HepG2 (cell line): Measurements from ENCODE around the gene AMPD2. TPM values are rescaled to one million over a fixed set of nuclear protein-coding genes. Genes with fewer than 3 reads are reported as not detected.

Source experiments
- DPF2 ChIP-seq: sonication (generic); formaldehyde crosslinking; IDR thresholded peaks from 2 replicates; pipeline ENCODE4 v1.4.0; 2020; ENCODE audit warnings: mild to moderate bottlenecking, low read depth, missing genetic modification reagents, borderline replicate concordance
- GATAD1 ChIP-seq: IDR thresholded peaks from 2 replicates; pipeline ENCODE4 v1.6.1; 2016; ENCODE audit warnings: missing genetic modification reagents, missing compliant biosample characterization
- ISL2 ChIP-seq: sonication (generic); formaldehyde crosslinking; IDR thresholded peaks from 2 replicates; pipeline ENCODE4 v1.5.0; 2020; ENCODE audit warnings: missing genetic modification reagents
- MEIS2 ChIP-seq: sonication (generic); formaldehyde crosslinking; IDR thresholded peaks from 2 replicates; pipeline ENCODE4 v1.9.0; 2021; ENCODE audit warnings: mild to moderate bottlenecking, missing genetic modification reagents
- NCOA2 ChIP-seq: sonication (generic); formaldehyde crosslinking; IDR thresholded peaks from 2 replicates; pipeline ENCODE4 v1.8.0; 2022; ENCODE audit warnings: inconsistent platforms
- POLR2A ChIP-seq, 2 experiments: IDR thresholded peaks; 2 replicates each; pipeline ENCODE4 v1.6.1; 2011; ENCODE audit warnings: low read depth in 2 of 2, low read length in 2 of 2, mild to moderate bottlenecking in 1 of 2, moderate library complexity in 1 of 2; ENCODE audit not compliant: insufficient read depth in 1 of 2
- TGIF2 ChIP-seq: IDR thresholded peaks from 2 replicates; pipeline ENCODE4 v1.6.1; 2016; ENCODE audit warnings: control low read depth, missing compliant biosample characterization
- ZNF224 ChIP-seq: sonication (generic); formaldehyde crosslinking; IDR thresholded peaks from 2 replicates; pipeline ENCODE4 v1.5.0; 2020; ENCODE audit warnings: mild to moderate bottlenecking, missing genetic modification reagents
- ZNF766 ChIP-seq: sonication (generic); formaldehyde crosslinking; IDR thresholded peaks from 2 replicates; pipeline ENCODE4 v1.5.0; 2020; ENCODE audit warnings: missing genetic modification reagents, borderline replicate concordance
- ZNF772 ChIP-seq: sonication (generic); formaldehyde crosslinking; IDR thresholded peaks from 2 replicates; pipeline ENCODE4 v1.5.0; 2020; ENCODE audit warnings: mild to moderate bottlenecking, missing genetic modification reagents
- polyA plus RNA-seq, 8 experiments: library from polyadenylated mRNA; depleted of rRNA in 3 of 8; stranded (reverse) in 7 of 8; unstranded in 1 of 8; fragments of >200 nt; fragmentation: Illumina TruSeq in 4 of 8; extraction: Trizol in 4 of 8; gene quantifications; 2 replicates each; pipeline versions ENCODE4 v1.2.1 to v1.2.3, GENCODE V29; 2011 to 2016; ENCODE audit warnings: low read depth in 4 of 8, missing spikeins in 1 of 8, mixed read lengths in 1 of 8; ENCODE audit not compliant: insufficient read depth in 1 of 8
- total RNA-seq, 5 experiments: library from RNA; depleted of rRNA; stranded (reverse); fragments of >200 nt; fragmentation: Illumina TruSeq; extraction: Trizol; gene quantifications; 2 replicates each; pipeline ENCODE4 v1.2.3, GENCODE V29; 2016; ENCODE audit warnings: low read depth in 1 of 5
- TF ChIP-seq, protein P1 (sequence below): sonication (generic); formaldehyde crosslinking; IDR thresholded peaks from 2 replicates; pipeline ENCODE4 v1.4.0; 2020; ENCODE audit warnings: mild to moderate bottlenecking, missing genetic modification reagents
- TF ChIP-seq, protein P2 (sequence below): sonication (generic); formaldehyde crosslinking; IDR thresholded peaks from 2 replicates; pipeline ENCODE4 v1.5.1; 2020; ENCODE audit warnings: missing genetic modification reagents, mild to moderate bottlenecking, borderline replicate concordance
- TF ChIP-seq, protein P3 (sequence below): sonication (generic); formaldehyde crosslinking; IDR thresholded peaks from 2 replicates; pipeline ENCODE4 v1.4.0; 2020; ENCODE audit warnings: missing genetic modification reagents, borderline replicate concordance
- TF ChIP-seq, protein P4 (sequence below): IDR thresholded peaks from 2 replicates; pipeline ENCODE4 v1.6.1; 2016; ENCODE audit warnings: mild to moderate bottlenecking
- TF ChIP-seq, protein P5 (sequence below): IDR thresholded peaks from 2 replicates; pipeline ENCODE4 v1.6.1; 2016; ENCODE audit warnings: low read depth, borderline replicate concordance
- TF ChIP-seq, protein P6 (sequence below): sonication (generic); formaldehyde crosslinking; IDR thresholded peaks from 2 replicates; pipeline ENCODE4 v1.8.1; 2023; ENCODE audit warnings: mild to moderate bottlenecking, inconsistent platforms, moderate library complexity, missing genetic modification reagents, borderline replicate concordance
- TF ChIP-seq, protein P7 (sequence below): sonication (generic); formaldehyde crosslinking; IDR thresholded peaks from 2 replicates; pipeline ENCODE4 v1.8.1; 2023; ENCODE audit warnings: mild to moderate bottlenecking, missing genetic modification reagents

Gene AMPD2
- total and polyA plus RNA-seq, 2 of the 13 experiments (the other 11 are each of a cell fraction or from before 2014, with no cell fraction given) = 62.3 to 82.0 TPM

DNA sequence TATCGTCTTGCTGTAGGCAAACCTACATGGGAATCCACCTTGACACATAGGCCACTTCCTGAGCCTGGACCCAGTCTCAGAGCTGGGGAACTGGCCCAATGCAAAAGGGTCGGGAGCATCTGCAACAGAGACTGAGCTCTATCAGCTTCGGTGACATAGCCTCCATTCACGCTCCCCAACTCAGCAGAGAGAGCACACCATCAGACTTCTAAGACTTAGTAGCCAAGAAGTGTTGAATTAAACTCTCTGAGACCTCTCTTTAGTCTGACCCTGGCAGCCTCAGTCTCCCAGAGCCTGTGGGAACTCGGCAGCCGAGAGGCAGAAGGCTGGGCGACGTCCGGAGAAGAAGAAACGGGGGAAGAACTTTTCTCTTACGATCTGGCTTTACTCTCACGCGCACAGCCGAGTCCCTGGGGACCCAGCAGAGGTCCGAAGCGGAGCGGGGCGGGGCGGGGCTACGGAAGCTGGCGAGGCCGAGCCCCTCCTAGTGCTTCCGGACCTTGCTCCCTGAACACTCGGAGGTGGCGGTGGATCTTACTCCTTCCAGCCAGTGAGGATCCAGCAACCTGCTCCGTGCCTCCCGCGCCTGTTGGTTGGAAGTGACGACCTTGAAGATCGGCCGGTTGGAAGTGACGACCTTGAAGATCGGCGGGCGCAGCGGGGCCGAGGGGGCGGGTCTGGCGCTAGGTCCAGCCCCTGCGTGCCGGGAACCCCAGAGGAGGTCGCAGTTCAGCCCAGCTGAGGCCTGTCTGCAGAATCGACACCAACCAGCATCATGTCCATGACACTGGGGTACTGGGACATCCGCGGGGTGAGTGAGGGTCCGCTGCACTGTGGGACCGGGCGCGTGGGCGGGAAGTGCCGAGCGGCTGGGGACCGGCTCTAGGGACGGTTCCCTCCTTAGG, 36.2 kb downstream of the AMPD2 start, which contains the start of gene GSTM4 (continued):
- TF ChIP-seq ZNF224 (CRISPR knock-in tag) = 0 out of 2 replicates have a peak, but pooled peaks have one; percentile 58
- TF ChIP-seq, protein P1, sequence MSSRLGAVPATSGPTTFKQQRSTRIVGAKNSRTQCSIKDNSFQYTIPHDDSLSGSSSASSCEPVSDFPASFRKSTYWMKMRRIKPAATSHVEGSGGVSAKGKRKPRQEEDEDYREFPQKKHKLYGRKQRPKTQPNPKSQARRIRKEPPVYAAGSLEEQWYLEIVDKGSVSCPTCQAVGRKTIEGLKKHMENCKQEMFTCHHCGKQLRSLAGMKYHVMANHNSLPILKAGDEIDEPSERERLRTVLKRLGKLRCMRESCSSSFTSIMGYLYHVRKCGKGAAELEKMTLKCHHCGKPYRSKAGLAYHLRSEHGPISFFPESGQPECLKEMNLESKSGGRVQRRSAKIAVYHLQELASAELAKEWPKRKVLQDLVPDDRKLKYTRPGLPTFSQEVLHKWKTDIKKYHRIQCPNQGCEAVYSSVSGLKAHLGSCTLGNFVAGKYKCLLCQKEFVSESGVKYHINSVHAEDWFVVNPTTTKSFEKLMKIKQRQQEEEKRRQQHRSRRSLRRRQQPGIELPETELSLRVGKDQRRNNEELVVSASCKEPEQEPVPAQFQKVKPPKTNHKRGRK (CRISPR knock-in tag) = no peak
- 0 out of 2 replicates have a peak, but pooled peaks have one; percentile 29 for TF ChIP-seq DPF2
- TF ChIP-seq, protein P2, sequence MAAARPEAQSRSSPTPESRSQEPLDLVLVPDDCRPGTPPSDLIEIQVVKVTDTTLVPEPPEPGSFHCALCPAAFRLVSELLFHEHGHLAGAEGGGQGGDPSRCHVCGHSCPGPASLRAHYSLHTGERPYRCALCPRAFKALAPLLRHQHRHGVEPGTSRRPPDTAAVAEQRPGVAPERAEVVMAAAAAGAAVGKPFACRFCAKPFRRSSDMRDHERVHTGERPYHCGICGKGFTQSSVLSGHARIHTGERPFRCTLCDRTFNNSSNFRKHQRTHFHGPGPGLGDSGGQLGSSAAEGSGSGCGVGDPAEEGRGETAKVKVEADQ (CRISPR knock-in tag) = peak; percentile 67; the same call in 1 of the 2 replicates
- TF ChIP-seq MEIS2 (CRISPR knock-in tag) = peak; percentile 68; the same call in 1 of the 2 replicates
- TF ChIP-seq, protein P3, sequence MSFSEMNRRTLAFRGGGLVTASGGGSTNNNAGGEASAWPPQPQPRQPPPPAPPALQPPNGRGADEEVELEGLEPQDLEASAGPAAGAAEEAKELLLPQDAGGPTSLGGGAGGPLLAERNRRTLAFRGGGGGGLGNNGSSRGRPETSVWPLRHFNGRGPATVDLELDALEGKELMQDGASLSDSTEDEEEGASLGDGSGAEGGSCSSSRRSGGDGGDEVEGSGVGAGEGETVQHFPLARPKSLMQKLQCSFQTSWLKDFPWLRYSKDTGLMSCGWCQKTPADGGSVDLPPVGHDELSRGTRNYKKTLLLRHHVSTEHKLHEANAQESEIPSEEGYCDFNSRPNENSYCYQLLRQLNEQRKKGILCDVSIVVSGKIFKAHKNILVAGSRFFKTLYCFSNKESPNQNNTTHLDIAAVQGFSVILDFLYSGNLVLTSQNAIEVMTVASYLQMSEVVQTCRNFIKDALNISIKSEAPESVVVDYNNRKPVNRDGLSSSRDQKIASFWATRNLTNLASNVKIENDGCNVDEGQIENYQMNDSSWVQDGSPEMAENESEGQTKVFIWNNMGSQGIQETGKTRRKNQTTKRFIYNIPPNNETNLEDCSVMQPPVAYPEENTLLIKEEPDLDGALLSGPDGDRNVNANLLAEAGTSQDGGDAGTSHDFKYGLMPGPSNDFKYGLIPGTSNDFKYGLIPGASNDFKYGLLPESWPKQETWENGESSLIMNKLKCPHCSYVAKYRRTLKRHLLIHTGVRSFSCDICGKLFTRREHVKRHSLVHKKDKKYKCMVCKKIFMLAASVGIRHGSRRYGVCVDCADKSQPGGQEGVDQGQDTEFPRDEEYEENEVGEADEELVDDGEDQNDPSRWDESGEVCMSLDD (CRISPR knock-in tag) = no peak
- TF ChIP-seq, protein P4, sequence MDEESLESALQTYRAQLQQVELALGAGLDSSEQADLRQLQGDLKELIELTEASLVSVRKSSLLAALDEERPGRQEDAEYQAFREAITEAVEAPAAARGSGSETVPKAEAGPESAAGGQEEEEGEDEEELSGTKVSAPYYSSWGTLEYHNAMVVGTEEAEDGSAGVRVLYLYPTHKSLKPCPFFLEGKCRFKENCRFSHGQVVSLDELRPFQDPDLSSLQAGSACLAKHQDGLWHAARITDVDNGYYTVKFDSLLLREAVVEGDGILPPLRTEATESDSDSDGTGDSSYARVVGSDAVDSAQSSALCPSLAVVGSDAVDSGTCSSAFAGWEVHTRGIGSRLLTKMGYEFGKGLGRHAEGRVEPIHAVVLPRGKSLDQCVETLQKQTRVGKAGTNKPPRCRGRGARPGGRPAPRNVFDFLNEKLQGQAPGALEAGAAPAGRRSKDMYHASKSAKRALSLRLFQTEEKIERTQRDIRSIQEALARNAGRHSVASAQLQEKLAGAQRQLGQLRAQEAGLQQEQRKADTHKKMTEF = peak; percentile 91
- TF ChIP-seq TGIF2 (CRISPR knock-in tag) = no peak
- 0 out of 2 replicates have a peak, but pooled peaks have one; percentile 38 for TF ChIP-seq ISL2
- TF ChIP-seq, protein P5, sequence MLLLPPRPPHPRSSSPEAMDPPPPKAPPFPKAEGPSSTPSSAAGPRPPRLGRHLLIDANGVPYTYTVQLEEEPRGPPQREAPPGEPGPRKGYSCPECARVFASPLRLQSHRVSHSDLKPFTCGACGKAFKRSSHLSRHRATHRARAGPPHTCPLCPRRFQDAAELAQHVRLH = peak; percentile 40; the same call in 1 of the 2 replicates
- TF ChIP-seq, protein P6, sequence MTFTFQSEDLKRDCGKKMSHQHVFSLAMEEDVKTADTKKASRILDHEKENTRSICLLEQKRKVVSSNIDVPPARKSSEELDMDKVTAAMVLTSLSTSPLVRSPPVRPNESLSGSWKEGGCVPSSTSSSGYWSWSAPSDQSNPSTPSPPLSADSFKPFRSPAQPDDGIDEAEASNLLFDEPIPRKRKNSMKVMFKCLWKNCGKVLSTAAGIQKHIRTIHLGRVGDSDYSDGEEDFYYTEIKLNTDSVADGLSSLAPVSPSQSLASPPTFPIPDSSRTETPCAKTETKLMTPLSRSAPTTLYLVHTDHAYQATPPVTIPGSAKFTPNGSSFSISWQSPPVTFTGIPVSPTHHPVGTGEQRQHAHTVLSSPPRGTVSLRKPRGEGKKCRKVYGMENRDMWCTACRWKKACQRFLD = 0 out of 2 replicates have a peak, but pooled peaks have one; percentile 51
- TF ChIP-seq ZNF772 (CRISPR knock-in tag) = peak; percentile 47; the same call in 1 of the 2 replicates
- TF ChIP-seq, protein P7, sequence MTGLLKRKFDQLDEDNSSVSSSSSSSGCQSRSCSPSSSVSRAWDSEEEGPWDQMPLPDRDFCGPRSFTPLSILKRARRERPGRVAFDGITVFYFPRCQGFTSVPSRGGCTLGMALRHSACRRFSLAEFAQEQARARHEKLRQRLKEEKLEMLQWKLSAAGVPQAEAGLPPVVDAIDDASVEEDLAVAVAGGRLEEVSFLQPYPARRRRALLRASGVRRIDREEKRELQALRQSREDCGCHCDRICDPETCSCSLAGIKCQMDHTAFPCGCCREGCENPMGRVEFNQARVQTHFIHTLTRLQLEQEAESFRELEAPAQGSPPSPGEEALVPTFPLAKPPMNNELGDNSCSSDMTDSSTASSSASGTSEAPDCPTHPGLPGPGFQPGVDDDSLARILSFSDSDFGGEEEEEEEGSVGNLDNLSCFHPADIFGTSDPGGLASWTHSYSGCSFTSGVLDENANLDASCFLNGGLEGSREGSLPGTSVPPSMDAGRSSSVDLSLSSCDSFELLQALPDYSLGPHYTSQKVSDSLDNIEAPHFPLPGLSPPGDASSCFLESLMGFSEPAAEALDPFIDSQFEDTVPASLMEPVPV (CRISPR knock-in tag) = peak; percentile 73; the same call in 1 of the 2 replicates
- TF ChIP-seq GATAD1 (CRISPR knock-in tag) = peak; percentile 83
- peak; percentile 56 for TF ChIP-seq NCOA2 (CRISPR knock-in tag)
- no peak for TF ChIP-seq ZNF766 (CRISPR knock-in tag)
- peak in 1 of 2 experiments; percentile 85; a peak in 2 of 4 replicates for TF ChIP-seq POLR2A (IDR thresholded peaks at IDR 0.05; ENCODE audit: insufficient read depth in 1 of 2, low read depth in 2 of 2, low read length in 2 of 2)
